ENCODE results near the gene NDUFS1.

DNA sequence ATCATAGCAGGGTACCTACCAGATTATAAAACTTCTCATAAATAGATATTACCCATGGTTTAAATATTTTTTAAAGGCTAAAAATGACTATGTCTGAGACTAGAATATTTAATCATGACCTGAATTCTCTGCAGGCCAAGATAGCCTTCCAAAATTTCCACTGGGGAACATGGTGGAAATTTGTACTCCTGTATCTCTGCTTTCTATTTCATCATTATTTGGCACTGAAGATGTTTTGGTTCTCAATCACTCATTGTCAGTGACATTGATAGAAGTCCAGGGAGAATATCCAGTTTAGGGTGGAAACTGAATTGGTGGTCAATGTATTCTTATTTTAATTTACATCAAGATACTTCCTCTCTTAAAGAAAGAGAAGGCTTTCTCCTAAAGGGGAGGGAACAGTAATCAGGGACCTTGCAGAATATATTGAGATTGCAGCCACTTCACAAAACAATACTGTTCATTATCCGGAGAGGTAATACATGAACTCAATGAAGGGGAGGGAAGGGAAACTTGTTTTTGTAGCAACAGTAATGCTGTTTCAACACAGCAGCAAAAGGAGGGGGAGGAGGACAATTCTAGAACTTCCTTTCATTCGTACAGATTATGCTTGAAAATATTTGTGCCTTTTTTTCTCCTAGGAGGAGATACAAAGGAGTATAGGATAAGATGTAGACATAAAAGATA is 34.6 kb upstream of the NDUFS1 start:
- TF ChIP-seq, protein P1, sequence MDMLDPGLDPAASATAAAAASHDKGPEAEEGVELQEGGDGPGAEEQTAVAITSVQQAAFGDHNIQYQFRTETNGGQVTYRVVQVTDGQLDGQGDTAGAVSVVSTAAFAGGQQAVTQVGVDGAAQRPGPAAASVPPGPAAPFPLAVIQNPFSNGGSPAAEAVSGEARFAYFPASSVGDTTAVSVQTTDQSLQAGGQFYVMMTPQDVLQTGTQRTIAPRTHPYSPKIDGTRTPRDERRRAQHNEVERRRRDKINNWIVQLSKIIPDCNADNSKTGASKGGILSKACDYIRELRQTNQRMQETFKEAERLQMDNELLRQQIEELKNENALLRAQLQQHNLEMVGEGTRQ (IDR thresholded peaks at IDR 0.05; ENCODE audit: low read depth, low read length) = no peak
- TF ChIP-seq, protein P2, sequence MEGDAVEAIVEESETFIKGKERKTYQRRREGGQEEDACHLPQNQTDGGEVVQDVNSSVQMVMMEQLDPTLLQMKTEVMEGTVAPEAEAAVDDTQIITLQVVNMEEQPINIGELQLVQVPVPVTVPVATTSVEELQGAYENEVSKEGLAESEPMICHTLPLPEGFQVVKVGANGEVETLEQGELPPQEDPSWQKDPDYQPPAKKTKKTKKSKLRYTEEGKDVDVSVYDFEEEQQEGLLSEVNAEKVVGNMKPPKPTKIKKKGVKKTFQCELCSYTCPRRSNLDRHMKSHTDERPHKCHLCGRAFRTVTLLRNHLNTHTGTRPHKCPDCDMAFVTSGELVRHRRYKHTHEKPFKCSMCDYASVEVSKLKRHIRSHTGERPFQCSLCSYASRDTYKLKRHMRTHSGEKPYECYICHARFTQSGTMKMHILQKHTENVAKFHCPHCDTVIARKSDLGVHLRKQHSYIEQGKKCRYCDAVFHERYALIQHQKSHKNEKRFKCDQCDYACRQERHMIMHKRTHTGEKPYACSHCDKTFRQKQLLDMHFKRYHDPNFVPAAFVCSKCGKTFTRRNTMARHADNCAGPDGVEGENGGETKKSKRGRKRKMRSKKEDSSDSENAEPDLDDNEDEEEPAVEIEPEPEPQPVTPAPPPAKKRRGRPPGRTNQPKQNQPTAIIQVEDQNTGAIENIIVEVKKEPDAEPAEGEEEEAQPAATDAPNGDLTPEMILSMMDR (conservative IDR thresholded peaks at IDR 0.05; ENCODE audit: low read depth, low read length) = no peak
- TF ChIP-seq POLR2A (IDR thresholded peaks at IDR 0.05; ENCODE audit: low read depth, low read length) (no peak), CEBPB (IDR thresholded peaks at IDR 0.05; ENCODE audit: low read depth, low read length) (no peak), RFX5 (IDR thresholded peaks at IDR 0.05; ENCODE audit: low read depth, low read length) (no peak)

Data from IMR-90 (cell line).